NCI-H2029 (cell line): Measurements from ENCODE around the gene ZNF8.
A peak's percentile ranks its signal among the peaks of the same experiment; 100 is the strongest.
"Not testable (repeated sequence)": the region's sequence is repeated elsewhere in the genome, so short reads cannot be mapped to it uniquely, and the experiment has no call there.

Experiments used
- DNase-seq: peaks from one replicate; lab custom pipeline; 2025; lab: John Stamatoyannopoulos, UW

The ZNF8 gene

DNA sequence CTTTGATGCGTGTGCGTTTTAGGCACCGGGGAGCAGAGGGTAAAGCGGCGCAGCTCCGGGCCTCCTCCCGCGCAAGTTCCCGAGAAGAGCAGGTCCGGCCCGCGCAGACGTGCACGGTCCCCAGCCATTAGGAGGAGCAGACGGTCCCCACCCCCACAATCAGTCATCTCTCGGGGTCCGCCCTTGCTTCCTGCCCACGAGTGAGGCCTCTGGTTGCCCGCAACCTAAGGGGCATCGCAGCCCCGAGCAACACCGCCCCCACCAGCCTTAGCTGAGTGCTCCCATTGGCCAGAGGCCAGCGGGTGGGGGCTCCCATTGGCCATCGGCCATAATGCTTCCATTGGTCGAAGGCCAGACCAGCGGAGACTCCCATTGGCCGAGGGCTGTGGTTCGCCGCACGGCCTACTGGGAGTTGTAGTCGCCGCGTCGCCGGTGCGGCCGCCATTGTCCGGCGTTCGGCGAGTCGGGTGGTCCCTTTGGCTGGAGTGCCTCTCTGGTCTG, at the start of gene ZNF8:
Gene ZNF8 (plus strand): TSS at position 415 of the 501 bp plus-strand sequence. CDS start 127 bp downstream, outside the sequence.
- peak; percentile 96 for DNase-seq

DNA sequence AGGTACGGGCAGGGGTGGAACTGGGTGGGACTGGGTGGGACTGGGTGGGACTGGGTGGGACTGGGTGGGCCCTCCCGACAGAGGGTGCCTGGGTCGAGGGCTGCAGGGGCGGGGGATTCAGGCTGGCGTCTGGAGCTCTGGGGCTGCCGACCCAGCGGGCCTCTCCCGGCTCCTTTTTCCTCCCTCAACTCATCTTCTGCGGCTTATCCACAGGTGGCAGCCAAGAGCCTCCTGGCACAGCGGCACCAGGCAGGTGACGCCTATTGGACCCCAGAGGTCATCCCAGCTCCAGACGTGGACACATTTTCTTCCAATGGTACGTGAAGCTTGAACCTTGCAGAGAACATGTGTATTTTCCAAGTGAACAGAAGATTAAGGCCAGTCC, 49.5 kb upstream of the ZNF8 start:
- peak; percentile 29 for DNase-seq

DNA sequence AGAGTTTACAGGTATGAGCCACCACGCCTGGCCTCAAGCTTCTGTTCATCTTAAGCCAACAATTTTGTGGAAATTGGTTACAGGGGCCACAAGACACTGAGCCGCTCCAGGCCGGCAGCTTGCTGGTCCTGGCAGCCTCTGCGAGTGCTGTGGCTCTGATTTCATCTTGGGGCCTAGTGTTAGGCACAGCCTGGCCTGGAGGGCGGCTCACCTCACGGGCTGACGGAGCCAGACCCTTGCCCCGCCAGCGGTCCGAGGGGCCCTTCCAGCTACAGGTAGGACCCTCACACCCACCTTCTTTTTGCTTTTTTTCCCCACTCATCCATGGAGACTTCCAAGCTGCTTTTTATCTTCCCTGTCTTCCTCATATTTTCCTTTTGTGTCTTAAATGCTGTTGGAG, 41.4 kb upstream of the ZNF8 start:
- no peak for DNase-seq

DNA sequence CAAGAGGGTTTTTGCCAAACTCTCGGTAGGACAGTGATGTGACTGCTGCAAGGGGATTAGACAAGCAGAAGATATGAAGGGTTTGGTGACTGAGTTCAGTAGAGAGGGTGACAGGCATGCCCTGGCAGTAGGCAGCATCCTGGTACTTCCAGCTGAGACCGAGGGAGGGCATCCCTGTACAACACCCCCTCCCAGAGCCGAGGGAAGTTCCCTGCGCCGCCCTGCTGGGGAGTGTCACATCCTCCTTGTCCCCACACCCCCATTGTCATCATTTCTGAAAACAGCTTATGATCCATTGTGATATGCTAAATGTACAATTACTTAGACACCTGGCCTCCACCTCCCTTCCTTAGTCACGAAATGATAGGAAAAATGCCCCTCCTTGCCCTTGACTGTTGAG, 35.4 kb upstream of the ZNF8 start:
- DNase-seq = no peak

DNA sequence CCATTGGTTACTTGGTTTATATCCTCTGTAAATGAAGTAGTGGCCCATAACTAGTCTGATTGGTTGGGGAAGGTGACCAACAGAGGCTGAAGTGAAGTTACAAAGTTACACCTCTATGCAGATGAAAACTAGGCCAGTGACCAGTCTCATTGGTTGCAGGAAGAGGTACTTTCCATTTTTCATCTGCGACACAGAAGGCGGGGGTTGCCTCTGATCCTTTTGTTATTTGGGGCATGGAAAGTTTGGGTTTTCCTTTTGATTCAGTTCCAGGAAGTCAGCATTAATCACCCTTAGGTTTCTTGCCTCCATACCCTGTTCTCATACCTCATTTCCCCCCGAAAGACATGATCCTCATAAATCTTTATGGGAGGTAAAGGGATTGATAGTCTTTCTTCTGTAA, 29.9 kb upstream of the ZNF8 start:
- no peak for DNase-seq

DNA sequence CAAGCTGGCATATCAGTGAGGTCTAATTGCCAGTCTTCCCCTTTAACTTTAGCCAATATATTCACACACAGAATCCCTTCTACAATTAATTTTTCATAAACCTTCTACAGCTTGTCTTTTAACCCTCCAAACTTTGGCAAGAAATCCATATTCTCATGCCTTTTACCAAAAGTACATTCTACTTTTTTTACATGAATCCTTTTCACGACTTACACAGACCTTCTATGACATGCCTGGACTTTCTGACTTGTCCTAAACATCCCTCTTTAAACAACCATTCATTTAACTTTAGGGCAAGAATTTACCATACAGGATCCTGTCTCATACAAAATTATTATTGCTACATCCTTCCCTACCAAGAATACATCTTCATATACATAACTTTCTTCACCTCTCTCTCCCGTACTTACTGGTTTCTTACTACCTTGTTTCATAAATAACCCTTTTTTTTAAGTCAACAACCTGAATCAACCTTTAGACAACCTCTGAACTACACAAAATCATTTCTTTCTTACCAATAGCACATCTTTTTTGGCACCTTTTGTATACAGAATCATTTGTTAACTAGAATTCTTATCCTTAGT, 26.6 kb upstream of the ZNF8 start:
- no peak for DNase-seq

DNA sequence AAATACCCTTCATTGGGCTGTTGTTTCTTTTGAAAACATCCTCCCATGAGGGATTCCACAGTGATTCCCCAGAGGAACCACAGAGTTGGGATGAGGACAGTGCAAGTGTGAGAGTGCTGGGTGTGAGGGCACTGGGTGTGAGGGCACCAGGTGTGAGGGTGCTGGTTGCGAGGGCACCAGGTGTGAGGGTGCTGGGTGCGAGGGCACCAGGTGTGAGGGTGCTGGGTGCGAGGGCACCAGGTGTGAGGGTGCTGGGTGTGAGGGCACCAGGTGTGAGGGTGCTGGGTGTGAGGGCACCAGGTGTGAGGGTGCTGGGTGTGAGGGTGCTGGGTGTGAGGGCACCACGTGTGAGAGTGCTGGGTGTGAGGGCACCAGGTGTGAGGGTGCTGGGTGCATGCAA, 20.5 kb upstream of the ZNF8 start:
- DNase-seq = not testable (repeated sequence)

DNA sequence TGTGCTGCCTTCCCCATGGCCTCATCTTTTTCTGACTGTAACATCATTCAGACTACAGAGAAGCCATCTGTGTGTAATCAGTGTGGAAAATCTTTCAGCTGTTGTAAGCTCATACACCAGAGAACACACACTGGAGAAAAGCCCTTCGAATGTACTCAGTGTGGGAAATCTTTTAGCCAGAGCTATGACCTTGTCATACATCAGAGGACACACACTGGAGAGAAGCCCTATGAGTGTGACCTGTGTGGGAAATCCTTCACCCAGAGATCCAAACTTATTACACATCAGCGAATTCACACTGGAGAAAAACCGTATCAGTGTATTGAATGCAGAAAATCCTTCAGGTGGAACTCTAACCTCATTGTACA, 17.2 kb upstream of the ZNF8 start:
- DNase-seq = no peak

DNA sequence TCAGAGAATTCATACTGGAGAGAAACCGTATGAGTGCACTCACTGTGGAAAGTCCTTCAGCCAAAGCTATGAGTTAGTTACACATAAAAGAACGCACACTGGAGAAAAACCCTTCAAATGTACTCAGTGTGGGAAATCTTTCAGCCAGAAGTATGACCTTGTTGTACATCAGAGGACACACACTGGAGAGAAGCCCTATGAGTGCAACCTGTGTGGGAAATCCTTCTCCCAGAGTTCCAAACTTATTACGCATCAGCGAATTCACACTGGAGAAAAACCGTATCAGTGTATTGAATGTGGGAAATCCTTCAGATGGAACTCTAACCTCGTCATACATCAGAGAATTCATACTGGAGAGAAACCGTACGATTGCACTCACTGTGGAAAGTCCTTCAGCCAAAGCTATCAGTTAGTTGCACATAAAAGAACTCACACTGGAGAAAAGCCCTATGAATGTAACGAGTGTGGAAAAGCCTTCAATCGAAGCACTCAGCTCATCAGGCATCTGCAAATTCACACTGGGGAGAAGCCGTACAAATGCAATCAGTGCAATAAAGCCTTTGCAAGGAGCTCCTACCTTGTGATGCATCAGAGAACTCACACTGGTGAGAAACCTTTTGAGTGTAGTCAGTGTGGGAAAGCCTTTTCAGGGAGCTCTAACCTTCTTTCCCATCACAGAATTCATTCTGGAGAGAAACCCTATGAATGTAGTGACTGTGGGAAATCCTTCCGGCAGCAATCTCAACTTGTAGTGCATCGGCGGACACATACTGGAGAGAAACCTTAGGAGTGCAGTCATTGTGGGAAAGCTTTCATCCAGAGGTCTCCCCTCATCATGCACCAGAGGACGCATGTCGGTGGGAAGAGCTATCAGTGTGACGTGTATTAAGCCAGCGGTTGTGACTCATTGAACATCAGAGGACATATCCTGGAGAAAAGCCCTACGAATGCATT, 16.5 kb upstream of the ZNF8 start:
- DNase-seq = no peak

DNA sequence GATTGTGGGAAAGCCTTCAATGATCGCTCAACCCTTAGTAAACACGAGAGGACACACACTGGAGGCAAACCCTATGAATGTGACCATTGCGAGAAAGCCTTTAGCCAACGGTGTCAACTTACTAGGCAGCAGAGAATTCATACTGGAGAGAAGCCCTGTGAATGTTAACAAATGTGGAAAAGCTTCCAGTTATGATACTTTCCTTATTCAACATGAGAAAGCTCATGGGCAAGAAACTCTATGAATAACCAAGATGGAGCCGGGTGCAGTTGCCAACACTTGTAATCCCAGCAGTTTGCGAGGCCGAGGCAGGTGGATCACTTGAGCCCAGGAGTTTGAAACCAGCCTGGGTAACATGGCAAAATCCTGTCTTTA, 15.8 kb upstream of the ZNF8 start:
- no peak for DNase-seq

DNA sequence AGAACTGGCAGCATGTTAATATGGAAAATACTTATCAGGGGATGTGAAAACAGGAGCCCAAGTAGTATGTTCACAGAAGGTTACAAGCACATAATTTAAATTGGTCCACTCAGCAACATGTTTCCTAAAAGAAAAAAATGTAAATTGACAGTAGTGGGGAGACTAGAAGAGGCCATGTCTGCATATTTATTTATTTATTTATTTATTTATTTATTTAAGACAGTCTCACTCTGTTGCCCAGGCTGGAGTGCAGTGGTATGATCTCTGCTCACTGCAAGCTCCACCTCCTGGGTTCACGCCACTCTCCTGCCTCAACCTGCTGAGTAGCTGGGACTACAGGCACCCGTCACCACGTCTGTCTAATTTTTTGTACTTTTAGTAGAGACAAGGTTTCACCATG, 13.7 kb upstream of the ZNF8 start:
- DNase-seq = no peak

DNA sequence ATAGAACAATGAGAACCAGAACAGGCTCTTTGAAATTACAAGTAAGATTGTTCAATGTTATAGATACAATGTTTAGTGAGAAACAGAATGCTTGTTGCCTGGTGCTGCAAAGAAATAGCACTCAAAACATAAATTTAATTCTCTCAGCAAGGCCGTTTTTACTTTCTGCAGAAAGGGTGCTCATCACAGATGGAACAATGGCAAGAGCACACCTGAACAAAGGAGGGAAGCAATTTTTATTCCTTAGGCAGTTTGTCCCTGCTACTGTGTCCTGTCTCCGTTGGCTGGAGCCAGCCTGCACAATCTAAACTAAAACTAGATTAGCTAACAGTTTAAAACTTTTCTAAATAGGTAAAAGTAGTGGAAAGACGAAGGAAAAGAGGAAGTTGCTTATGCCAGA, 10.4 kb upstream of the ZNF8 start:
- no peak for DNase-seq

DNA sequence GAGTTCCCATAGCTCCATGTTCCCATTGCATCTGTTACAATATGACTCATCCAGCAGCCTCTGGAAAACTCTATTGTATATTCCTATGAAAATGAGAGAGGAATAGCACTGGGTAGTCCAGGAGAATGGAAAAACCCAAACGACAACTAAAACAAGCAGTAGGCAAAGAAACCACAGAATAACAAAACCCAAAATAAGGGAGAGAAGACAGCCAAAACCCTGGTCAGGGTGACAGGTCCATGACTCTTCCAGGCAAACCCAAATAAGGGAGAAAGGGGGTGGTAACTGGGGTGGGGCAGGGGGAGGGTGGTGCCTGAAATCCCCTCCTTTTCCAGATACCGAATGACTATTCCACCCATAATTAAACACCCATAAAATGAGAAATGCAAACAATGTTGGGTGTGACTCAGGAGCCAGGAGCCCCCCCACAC, 4.0 kb upstream of the ZNF8 start:
- DNase-seq = no peak

DNA sequence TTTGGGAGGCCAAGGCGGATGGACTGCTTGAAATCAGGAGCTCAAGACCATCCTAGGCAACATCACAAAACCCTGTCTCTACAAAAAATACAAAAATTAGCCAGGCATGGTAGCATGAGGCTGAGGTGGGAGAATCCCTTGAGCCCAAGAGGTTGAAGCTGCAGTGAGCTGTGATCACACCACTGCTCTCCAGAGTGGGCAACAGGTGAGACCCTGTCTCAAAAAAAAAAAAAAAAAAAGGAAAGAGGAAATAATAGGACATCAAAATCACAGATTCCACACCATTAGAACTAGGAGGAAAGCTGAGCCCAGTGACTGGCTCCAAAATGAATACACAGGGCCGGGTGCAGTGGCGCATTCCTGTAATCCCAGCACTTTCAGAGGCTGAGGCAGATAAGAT, 3.2 kb upstream of the ZNF8 start:
- DNase-seq = no peak

DNA sequence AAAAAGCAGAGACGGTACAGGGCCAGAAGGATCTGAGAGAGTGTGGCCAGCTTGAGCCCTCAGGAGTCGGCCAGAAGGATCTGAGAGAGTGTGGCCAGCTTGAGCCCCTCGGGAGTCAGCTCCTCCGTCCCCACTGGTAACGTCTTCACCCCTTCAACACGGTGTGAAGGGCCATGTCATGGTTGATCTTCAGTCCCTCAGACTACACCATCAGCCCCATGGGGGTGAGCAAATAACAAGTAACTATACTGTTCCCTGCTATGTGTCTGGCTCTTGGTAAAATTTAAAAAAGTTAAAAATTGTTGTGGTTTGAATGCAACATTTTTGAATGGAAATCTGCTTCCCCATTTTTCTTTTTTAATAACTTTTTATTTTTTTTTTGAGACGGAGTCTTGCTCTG, 1.6 kb upstream of the ZNF8 start:
- DNase-seq = no peak

DNA sequence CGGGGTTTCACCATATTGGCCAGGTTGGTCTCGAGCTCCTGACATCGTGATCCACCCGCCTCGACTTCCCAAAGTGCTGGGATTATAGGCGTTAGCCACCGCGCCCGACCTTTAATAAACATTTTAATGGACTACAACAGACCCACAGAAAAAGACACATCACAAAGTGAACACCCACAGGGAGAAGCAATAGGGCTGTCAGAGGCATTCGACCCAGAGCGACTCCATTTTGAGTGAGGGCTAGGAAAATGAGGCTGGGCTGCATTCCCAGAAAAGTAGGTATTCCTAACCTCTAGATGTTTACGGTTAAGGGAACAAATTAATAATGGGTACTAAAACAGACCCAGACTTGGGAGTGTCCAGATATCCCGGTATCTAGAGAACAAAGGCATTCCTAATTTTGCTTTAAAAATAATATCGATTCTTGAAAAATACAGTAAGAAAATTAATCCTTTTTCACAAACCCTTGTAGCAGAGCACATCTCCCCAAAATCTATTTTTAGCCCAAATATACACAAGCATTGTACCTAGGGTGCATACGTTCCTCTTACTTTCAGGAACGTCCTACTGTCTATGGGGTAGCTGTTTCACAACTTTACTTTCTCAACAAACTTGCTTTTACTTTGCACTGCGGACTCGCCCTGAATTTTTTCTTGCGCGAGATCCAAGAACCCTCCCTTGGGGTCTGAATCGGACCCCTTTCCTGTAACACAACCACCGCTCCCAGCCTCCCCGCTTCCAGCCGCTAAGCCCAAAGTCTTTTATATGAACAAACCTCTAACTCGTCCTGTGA, 811 bp upstream of the ZNF8 start:
- DNase-seq = no peak

DNA sequence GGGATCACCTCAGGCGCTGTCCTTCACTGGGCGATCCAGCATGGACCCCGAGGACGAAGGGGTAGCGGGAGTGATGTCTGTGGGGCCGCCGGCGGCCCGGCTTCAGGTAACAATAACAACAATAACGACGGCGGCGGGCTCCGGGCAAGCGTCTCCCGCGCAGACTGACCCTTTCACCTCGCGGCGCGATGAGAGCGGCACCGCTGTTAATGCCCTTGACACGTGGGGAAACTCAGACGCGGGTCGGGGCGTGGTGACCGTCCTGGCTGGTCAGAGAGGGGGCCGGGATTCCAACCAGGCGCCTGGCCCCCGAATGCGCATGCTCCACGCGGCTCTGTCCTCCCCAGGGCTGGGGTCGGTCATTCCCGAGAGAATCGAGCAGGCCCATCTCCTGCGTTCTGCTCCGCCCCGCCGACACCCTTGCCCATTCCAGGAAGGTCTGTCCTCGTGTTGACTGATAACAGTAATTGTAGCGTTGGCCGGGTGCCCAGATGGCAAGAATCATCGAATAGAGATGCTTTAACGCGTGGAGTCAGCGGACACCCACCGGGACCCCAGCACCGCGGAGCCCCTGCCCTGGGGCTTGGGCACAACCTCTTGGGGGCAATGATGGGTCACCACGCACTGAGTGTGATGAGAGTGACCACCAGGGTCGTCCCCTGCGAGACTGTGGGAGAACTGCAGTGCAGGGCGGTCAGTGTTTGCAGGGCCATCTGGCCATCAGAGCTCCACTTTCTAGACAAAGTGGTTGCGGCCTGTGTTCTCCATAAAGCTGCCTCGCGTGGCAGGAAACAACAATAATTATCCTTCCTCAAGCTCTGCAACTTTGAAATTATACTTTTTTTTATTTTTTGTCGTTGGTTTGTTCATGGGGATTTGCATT, 528 bp downstream of the ZNF8 start:
- peak; percentile 52 for DNase-seq

DNA sequence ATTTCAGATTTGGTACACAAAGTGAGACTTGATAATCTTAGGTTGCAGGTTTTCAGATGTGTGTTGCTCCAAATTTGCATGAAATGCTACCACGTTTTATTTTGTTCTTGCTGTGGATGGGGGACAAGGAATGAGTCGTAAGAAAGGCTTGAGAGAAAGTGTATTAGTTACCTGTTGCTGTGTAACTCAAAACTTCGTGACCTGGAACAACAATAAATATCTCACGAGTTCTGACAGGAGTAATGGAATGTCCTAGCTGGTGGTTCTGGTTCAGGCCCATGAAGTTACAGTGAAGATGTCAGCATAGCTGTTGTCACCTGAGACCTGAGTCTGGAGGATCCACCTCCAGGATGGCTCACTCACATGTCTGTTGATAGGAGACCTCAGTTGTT, 1.2 kb downstream of the ZNF8 start:
- no peak for DNase-seq

DNA sequence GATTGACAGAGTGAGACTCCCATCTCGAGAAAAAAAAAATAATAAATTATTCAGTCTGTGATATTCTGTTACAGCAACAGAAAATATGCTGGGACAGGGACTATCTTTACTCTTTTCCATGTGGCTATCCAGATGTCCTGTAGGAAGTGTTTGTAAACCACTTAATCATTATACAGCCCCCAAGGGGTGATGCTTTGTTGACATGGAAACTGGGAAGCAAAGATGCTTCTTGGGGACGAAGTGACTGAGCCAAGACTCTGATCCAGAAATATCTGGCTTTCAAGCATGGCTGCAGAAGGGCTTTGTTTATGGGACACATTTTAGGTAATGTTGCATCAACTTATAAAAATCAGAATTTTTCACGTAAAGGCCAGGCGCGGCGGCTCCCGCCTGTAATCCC, 5.4 kb downstream of the ZNF8 start:
- no peak for DNase-seq

DNA sequence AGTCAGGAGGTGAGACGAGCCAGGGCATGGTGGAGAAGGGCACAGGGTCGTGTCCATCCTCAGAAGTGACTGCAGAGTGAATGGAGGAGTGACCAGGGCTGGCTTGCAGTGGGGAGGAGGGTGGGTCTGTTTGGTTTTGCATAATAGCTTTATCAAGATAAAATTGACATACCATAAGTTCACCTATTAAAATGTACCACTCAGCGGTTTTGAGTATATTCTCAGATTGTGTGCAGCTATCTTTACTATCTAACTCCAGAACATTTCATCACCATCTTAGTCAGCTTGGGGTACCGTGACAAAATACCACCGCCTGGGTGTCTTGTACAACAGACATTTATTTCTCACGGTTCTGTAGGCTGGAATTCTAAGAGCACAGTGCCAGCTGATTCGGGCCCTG, 13.2 kb downstream of the ZNF8 start:
- DNase-seq = no peak

DNA sequence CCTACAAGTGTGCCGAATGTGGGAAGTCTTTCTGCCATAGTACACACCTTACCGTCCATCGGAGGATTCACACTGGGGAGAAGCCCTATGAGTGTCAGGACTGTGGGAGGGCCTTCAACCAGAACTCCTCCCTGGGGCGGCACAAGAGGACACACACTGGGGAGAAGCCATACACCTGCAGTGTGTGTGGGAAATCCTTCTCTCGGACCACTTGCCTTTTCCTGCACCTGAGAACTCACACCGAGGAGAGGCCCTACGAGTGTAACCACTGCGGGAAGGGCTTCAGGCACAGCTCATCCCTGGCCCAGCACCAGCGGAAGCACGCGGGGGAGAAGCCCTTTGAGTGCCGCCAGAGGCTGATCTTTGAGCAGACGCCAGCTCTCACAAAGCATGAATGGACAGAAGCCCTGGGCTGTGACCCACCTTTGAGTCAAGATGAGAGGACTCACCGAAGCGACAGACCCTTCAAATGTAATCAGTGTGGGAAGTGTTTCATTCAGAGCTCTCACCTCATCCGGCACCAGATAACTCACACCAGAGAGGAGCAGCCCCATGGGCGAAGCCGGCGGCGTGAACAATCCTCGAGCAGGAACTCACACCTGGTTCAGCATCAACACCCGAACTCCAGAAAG, 16.1 kb downstream of the ZNF8 start:
- no peak for DNase-seq
